Psoas muscle (tissue), 8 donors: Measurements from ENCODE around the gene LRP1B. TPM values are rescaled to one million over a fixed set of nuclear protein-coding genes. Genes with fewer than 3 reads are reported as not detected.
A peak's percentile ranks its signal among the peaks of the same experiment; 100 is the strongest.

Experiments
- ATAC-seq, 4 donors: fragments of 200-7000 bp; cut with Tn5 transposase; one replicate each; pipeline ENCODE4 v1.9.1; 2020; ENCODE audit warnings: moderate library complexity in 3 of 4, mild to moderate bottlenecking in 2 of 4
- DNase-seq, 2 donors: peaks; one replicate each; pipeline ENCODE4 v3.0.0-alpha.2; 2020
- H3K27ac ChIP-seq: fragments of 200-600 bp; one replicate; pipeline ENCODE4 v1.8.0; 2022
- H3K27me3 ChIP-seq, 3 donors: fragments of 200-600 bp in 1 of 3; one replicate each; pipeline versions ENCODE4 v1.6.1 to v1.8.0; 2013 to 2022; ENCODE audit warnings: low read length in 2 of 3, mild to moderate bottlenecking in 2 of 3, moderate library complexity in 1 of 3; ENCODE audit not compliant: insufficient read depth in 3 of 3
- H3K36me3 ChIP-seq, 2 donors: fragments of 200-600 bp in 1 of 2; one replicate each; pipeline versions ENCODE4 v1.6.1 to v1.8.0; 2013 to 2022; ENCODE audit warnings: low read depth in 1 of 2, mild to moderate bottlenecking in 1 of 2, moderate library complexity in 1 of 2; ENCODE audit not compliant: insufficient read depth in 1 of 2
- H3K4me1 ChIP-seq: fragments of 200-600 bp; one replicate; pipeline ENCODE4 v1.8.0; 2022
- H3K4me3 ChIP-seq: fragments of 200-600 bp; one replicate; pipeline ENCODE4 v1.8.0; 2022; ENCODE audit warnings: mild to moderate bottlenecking
- H3K9me3 ChIP-seq: fragments of 200-600 bp; one replicate; pipeline ENCODE4 v1.8.0; 2022
- CTCF ChIP-seq: fragments of 200-600 bp; IDR thresholded peaks from one replicate; pipeline ENCODE4 v1.8.0; 2022; ENCODE audit warnings: antibody characterized with exemption
- WGBS, 3 donors: extraction: QIAGEN DNeasy Blood & Tissue Kit; methylation state at CpG; one replicate each; pipeline versions ENCODE4 v1.1.6 to v1.1.7; 2013; 5-methylcytosine and 5-hydroxymethylcytosine counted together
- intact Hi-C, 2 donors: fragments of 100-400 bp; cut with DNase I; formaldehyde crosslinking; loops; one replicate each; pipeline versions ENCODE4 v1.11.0 to v1.14.2; 2022
- polyA plus RNA-seq, 3 donors: library from polyadenylated mRNA; stranded (reverse); fragments of 200-250 nt; gene quantifications; one replicate each; pipeline ENCODE4 v1.2.3, GENCODE V29; 2013
- total RNA-seq, 4 donors: library from RNA; stranded (reverse); fragmentation: NEBNext Ultra II Directional in 2 of 4; extraction: Animal tissue kit (Norgen Biotek cat#: 25700) in 2 of 4; gene quantifications; one replicate each; pipeline versions ENCODE4 v1.2.1 to v1.2.4, GENCODE V29; 2021 to 2023
- donor health status: healthy with polysubstance abuse.
- donor health status: DM: no; HTN: no; CAD: no; lungs with moderate emphysema.
- donor health status: Bipolar disorder and iron deficiency.
- donor health status: healthy.
- donor health status: DM: yes; HTN: yes; CAD: no.
- donor health status: DM: no; HTN: no; CAD: no.
- donor health status: DM: no; HTN: no; CAD: no.
- donor health status: DM: yes; HTN: yes; CAD: no.

LRP1B gene
- total and polyA plus RNA-seq, 7 donors: 0.33 to 3.3 (median 0.95) TPM

GRCh38 chr2:140801311-140801710 is 1329.5 kb downstream of the LRP1B start:
- ATAC-seq (no peak), DNase-seq (no peak)
- TF ChIP-seq CTCF: no peak
- no peak overlapping the region for H3K4me3 ChIP-seq
- no peak overlapping the region for H3K27ac ChIP-seq
- no peaks in the 10 kb centered on the region for H3K9me3 ChIP-seq
- no peaks in the 10 kb centered on the region for H3K36me3 ChIP-seq
- no peaks in the 10 kb centered on the region for H3K4me1 ChIP-seq
- WGBS, 3 donors: 89 to 93% (median 93%) methylated on average over 3 of the region's 3 CpGs
- no peaks in the 10 kb centered on the region for H3K27me3 ChIP-seq
- intact Hi-C loops: no loop called here

DNA sequence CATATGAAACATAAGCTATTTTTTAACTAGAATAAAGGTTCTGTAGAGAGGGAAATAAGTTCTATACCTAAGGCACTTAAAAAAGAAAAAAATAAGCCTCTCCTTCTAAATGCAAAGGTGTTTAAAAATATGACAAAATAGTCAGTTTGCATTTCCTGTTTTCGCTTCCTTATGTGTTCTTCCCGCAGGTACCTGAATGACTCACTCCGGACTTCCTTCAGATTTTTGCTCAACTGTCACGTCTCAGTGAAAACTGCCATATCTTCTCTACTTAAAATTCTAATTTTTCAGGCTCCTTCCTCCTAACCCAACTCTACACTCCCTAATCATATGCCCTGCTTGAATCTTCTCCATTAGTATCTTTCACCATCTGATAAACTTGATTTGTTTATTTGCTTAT is 1333.1 kb downstream of the LRP1B start:
- Histone ChIP-seq H3K4me1 (no peaks in the 10 kb centered on the region), H3K9me3 (no peaks in the 10 kb centered on the region), H3K27ac (no peak overlapping the region), H3K36me3 (no peaks in the 10 kb centered on the region), H3K27me3 (no peaks in the 10 kb centered on the region), H3K4me3 (no peak overlapping the region)
- ATAC-seq (no peak), DNase-seq (no peak)
- intact Hi-C loops: no loop called here
- WGBS, 3 donors: 75 to 78% (median 75%) methylated on average over 4 of the region's 4 CpGs
- no peak for TF ChIP-seq CTCF

DNA sequence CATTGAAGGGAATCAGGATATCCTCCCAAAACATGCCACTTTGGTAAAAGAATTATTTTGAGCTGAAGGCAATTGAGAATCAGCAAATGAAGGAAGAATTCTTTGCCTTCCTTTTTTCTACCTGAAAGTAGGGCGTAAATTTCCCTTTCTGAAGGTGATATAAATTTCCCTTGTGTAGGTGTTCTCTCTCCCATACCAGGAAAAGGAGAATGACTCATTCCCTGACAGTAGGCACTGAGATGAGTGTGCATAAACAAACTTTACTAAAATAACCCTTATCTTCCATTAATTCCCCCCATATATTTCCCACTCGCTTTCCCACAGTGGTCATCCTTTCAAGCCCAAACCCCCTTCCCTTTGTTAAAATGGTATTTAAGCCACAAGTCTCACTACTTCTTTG is 1339.0 kb downstream of the LRP1B start:
- ATAC-seq: no peak
- intact Hi-C loops: no loop called here
- 48 to 66% (median 59%) methylated on average over 2 of the region's 2 CpGs for WGBS, 3 donors

DNA sequence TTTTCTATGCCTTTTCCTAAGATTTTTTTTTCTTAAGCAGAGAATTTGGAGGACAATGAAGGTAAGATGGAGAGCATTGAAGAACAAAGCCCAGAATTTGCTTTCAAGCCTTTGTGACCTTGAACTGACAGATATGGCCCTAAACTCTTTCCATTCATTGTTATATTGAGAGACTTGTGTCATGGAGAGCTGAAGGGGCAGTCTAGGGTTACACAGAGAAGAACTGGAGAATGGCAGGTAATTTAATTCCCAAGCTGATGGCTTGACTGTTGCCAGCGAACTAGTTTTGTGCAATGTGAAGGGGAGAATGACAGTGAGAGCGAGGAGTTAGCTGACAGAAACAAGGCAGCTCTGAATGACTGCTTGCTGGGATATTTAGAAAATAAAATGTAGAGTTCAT is 1344.2 kb downstream of the LRP1B start:
- Histone ChIP-seq H3K9me3 (no peaks in the 10 kb centered on the region), H3K36me3 (no peaks in the 10 kb centered on the region), H3K27me3 (no peaks in the 10 kb centered on the region), H3K4me1 (peaks cover 3% of the 10 kb centered on the region), H3K4me3 (no peak overlapping the region), H3K27ac (peak overlapping the region; percentile 16)
- intact Hi-C loops: no loop called here
- TF ChIP-seq CTCF: no peak
- DNase-seq (no peak), ATAC-seq (peak; percentile 59 to 76 (median 72))
- 33 to 53% (median 40%) methylated on average over 2 of the region's 2 CpGs for WGBS, 3 donors

More for the DNA sequence above, 1339.0 kb downstream of the LRP1B start:
- Histone ChIP-seq H3K27ac (no peak overlapping the region), H3K27me3 (no peaks in the 10 kb centered on the region), H3K4me1 (no peaks in the 10 kb centered on the region), H3K36me3 (no peaks in the 10 kb centered on the region), H3K9me3 (no peaks in the 10 kb centered on the region), H3K4me3 (no peak overlapping the region)
- no peak for TF ChIP-seq CTCF
- DNase-seq: no peak

GRCh38 chr2:140775411-140775810 is 1355.4 kb downstream of the LRP1B start:
- H3K27ac ChIP-seq: no peak overlapping the region
- H3K36me3 ChIP-seq: no peaks in the 10 kb centered on the region
- no peaks in the 10 kb centered on the region for H3K27me3 ChIP-seq
- intact Hi-C loops: no loop called here
- no peaks in the 10 kb centered on the region for H3K9me3 ChIP-seq
- ATAC-seq (no peak), DNase-seq (no peak)
- TF ChIP-seq CTCF: no peak
- no peak overlapping the region for H3K4me3 ChIP-seq
- no peaks in the 10 kb centered on the region for H3K4me1 ChIP-seq
